Measurements from ENCODE around the gene SERPINB5. TPM values are rescaled to one million over a fixed set of nuclear protein-coding genes. Genes with fewer than 3 reads are reported as not detected.

Gene SERPINB5
- total RNA-seq, 3 donors from 2014 or later = 12.6 to 17.4 TPM; not detected in 1

DNA sequence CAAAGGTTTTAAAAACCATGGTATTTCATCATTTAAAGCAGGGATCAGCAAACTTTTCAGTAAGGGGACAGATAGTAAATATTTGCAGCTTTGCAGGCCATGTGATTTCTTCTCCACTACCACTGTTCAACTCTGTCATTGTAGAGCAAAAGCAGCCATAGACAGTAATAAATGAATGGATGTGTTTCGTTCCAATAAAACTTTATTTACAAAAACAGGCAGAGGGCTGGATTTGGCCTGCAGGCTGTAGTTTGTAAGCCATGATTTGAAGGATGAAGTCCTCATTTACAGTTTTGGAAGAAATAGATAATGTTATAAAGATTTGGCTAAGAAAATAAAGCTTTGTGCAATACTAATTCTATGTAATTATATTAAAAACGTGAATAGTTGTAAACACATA lies 67.3 kb downstream of the SERPINB5 start:
- H3K36me3 ChIP-seq = no peaks in the 10 kb centered on the region
- H3K9me3 ChIP-seq = no peaks in the 10 kb centered on the region
- H3K27me3 ChIP-seq = no peaks in the 10 kb centered on the region
- H3K4me3 ChIP-seq = no peak overlapping the region
- TF ChIP-seq POLR2AphosphoS5 (IDR thresholded peaks at IDR 0.05) (no peak), POLR2A (IDR thresholded peaks at IDR 0.05) (no peak)
- TF ChIP-seq, protein P1, sequence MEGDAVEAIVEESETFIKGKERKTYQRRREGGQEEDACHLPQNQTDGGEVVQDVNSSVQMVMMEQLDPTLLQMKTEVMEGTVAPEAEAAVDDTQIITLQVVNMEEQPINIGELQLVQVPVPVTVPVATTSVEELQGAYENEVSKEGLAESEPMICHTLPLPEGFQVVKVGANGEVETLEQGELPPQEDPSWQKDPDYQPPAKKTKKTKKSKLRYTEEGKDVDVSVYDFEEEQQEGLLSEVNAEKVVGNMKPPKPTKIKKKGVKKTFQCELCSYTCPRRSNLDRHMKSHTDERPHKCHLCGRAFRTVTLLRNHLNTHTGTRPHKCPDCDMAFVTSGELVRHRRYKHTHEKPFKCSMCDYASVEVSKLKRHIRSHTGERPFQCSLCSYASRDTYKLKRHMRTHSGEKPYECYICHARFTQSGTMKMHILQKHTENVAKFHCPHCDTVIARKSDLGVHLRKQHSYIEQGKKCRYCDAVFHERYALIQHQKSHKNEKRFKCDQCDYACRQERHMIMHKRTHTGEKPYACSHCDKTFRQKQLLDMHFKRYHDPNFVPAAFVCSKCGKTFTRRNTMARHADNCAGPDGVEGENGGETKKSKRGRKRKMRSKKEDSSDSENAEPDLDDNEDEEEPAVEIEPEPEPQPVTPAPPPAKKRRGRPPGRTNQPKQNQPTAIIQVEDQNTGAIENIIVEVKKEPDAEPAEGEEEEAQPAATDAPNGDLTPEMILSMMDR (IDR thresholded peaks at IDR 0.05) = no peak
- no peak overlapping the region for H3K27ac ChIP-seq
- H3K4me1 ChIP-seq = no peaks in the 10 kb centered on the region
- intact Hi-C loops (cut with DNase I; ENCODE audit: low total_unique reads) = no loop called here
- DNase-seq (ENCODE audit: low spot score in 2 of 2) = no peak

GRCh38 chr18:63545000-63545399 lies 68.2 kb downstream of the SERPINB5 start:
- no peak for TF ChIP-seq POLR2A (IDR thresholded peaks at IDR 0.05)
- no peak for TF ChIP-seq POLR2AphosphoS5 (IDR thresholded peaks at IDR 0.05)
- TF ChIP-seq, protein P1 (IDR thresholded peaks at IDR 0.05) = no peak
- intact Hi-C loops (cut with DNase I; ENCODE audit: low total_unique reads) = no loop called here
- H3K9me3 ChIP-seq = no peaks in the 10 kb centered on the region
- no peaks in the 10 kb centered on the region for H3K36me3 ChIP-seq
- H3K27ac ChIP-seq = no peak overlapping the region
- DNase-seq (ENCODE audit: low spot score in 2 of 2) = no peak
- H3K4me3 ChIP-seq = no peak overlapping the region
- no peaks in the 10 kb centered on the region for H3K4me1 ChIP-seq
- no peaks in the 10 kb centered on the region for H3K27me3 ChIP-seq

DNA sequence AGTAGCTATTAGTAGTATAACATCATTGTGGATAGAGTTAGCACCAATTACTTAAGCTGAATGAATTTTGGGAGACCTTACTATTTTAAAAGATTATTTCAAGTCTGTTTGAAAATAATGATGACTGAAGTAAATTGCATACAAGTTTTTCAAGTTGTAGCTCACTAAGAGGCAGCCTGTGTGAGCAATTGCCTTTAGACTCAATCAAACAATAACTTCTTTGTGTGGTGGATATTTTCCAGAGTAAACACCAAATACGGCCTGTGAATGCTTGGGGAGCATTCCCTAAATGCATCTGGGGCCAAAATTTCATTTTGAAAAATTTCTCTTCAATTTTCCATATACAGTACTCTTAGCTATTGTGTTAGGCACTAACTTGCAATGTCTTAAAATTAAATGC lies 73.3 kb downstream of the SERPINB5 start:
- no peak overlapping the region for H3K4me3 ChIP-seq
- H3K27me3 ChIP-seq = no peaks in the 10 kb centered on the region
- H3K4me1 ChIP-seq = peaks cover 0 to 6% of the 10 kb centered on the region in 2 donors
- peak overlapping the region in 1 of 2 donors; percentile 68 for H3K27ac ChIP-seq
- H3K9me3 ChIP-seq = no peaks in the 10 kb centered on the region
- TF ChIP-seq POLR2A (IDR thresholded peaks at IDR 0.05) = no peak
- TF ChIP-seq POLR2AphosphoS5 (IDR thresholded peaks at IDR 0.05) = no peak
- H3K36me3 ChIP-seq = no peaks in the 10 kb centered on the region
- intact Hi-C loops (cut with DNase I; ENCODE audit: low total_unique reads) = no loop called here
- DNase-seq (ENCODE audit: low spot score in 2 of 2) = no peak

- TF ChIP-seq, protein P1 (IDR thresholded peaks at IDR 0.05) = no peak
- TF ChIP-seq POLR2AphosphoS5 (IDR thresholded peaks at IDR 0.05) = no peak
- no peak for TF ChIP-seq POLR2A (IDR thresholded peaks at IDR 0.05)
- no peaks in the 10 kb centered on the region for H3K9me3 ChIP-seq
- H3K4me1 ChIP-seq = peaks cover 0 to 6% of the 10 kb centered on the region in 2 donors
- no peak overlapping the region for H3K4me3 ChIP-seq
- H3K36me3 ChIP-seq = no peaks in the 10 kb centered on the region
- no peak for DNase-seq (ENCODE audit: low spot score in 2 of 2)
- peak overlapping the region in 1 of 2 donors; percentile 72 for H3K27ac ChIP-seq
- intact Hi-C loops (cut with DNase I; ENCODE audit: low total_unique reads) = no loop called here
- no peaks in the 10 kb centered on the region for H3K27me3 ChIP-seq
Measured at GRCh38 chr18:63551769-63552168, 75.0 kb downstream of the SERPINB5 start.

DNA sequence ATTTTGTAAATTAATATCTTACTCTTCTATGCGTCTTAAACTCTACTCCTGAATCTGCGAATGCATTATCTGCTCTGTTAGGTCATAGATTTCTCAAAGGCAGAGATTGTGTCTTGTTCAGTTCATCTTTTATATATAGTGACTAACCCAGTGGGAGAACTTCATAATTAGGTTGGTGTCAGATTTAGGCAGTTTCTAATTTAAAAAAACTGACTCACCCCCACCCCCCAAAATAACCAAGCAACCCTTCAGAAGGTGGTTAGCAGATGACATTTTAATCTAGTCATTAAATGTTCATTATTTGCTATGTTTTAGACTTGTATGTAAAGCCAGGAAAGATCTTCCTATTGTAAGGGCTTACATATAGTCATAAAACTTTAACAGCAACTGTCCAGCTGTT lies 75.8 kb downstream of the SERPINB5 start:
- peaks cover 0 to 6% of the 10 kb centered on the region in 2 donors for H3K4me1 ChIP-seq
- H3K4me3 ChIP-seq = no peak overlapping the region
- peak overlapping the region; percentile 28 to 72 for H3K27ac ChIP-seq
- no peaks in the 10 kb centered on the region for H3K9me3 ChIP-seq
- H3K27me3 ChIP-seq = no peaks in the 10 kb centered on the region
- no peaks in the 10 kb centered on the region for H3K36me3 ChIP-seq
- no peak for DNase-seq (ENCODE audit: low spot score in 2 of 2)
- TF ChIP-seq POLR2AphosphoS5 (IDR thresholded peaks at IDR 0.05) (no peak), POLR2A (IDR thresholded peaks at IDR 0.05) (no peak)
- TF ChIP-seq, protein P1 (IDR thresholded peaks at IDR 0.05) = no peak
- intact Hi-C loops (cut with DNase I; ENCODE audit: low total_unique reads) = no loop called here

DNA sequence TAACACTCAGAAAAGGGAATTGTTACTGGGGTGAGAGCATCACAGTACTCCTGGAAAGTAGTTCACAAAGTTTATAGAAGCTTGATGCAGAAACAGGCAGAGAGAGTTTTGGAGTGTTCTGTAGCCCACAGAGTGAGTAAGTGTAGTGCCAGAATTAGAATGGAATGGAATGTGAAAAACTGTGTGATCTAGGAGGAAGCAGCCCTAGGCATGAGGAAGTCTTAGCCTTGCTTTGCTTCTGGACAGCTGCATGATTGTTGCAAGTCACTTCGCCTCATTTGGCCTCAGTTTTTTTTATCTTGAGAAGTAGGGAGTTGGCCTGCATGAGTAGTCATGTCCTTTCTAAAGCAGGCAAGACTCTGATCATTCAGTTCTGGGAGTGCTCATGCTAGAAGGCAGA lies 76.3 kb downstream of the SERPINB5 start:
- Histone ChIP-seq H3K36me3 (no peaks in the 10 kb centered on the region), H3K9me3 (no peaks in the 10 kb centered on the region), H3K27ac (peak overlapping the region; percentile 28 to 72), H3K4me3 (no peak overlapping the region), H3K4me1 (peaks cover 0 to 6% of the 10 kb centered on the region in 2 donors), H3K27me3 (no peaks in the 10 kb centered on the region)
- DNase-seq (ENCODE audit: low spot score in 2 of 2) = peak in 1 of 2 donors; percentile 67
- intact Hi-C loops (cut with DNase I; ENCODE audit: low total_unique reads) = no loop called here
- no peak for TF ChIP-seq POLR2A (IDR thresholded peaks at IDR 0.05)
- peak in 1 of 3 donors; percentile 67 for TF ChIP-seq POLR2AphosphoS5 (IDR thresholded peaks at IDR 0.05)

Other genes with a start within 250 kb of the SERPINB5 start
- gene BCL2, start 157.2 kb upstream of the SERPINB5 start, total RNA-seq = 10 to 100 TPM; 41.3 to 82.5 (median 43.6) TPM
- 10 to 100 TPM; 41.6 to 53.0 (median 48.9) TPM for gene KDSR, start 109.8 kb upstream of the SERPINB5 start, total RNA-seq
- gene VPS4B, start 54.5 kb upstream of the SERPINB5 start, total RNA-seq = 10 to 100 TPM; 34.1 to 61.5 (median 35.7) TPM
- not detected for gene SERPINB12, start 65.4 kb downstream of the SERPINB5 start, total RNA-seq
- gene SERPINB13, start 110.4 kb downstream of the SERPINB5 start, total RNA-seq = not detected
- under 1 TPM in 1 of 3 donors, not detected in 2; 0.66 TPM for gene SERPINB4, start 167.3 kb downstream of the SERPINB5 start, total RNA-seq
- not detected for gene SERPINB3, start 184.9 kb downstream of the SERPINB5 start, total RNA-seq
- not detected for gene SERPINB11, start 226.0 kb downstream of the SERPINB5 start, total RNA-seq

Measured in breast epithelium (tissue), 4 donors.